HG03108 (cell line): ENCODE measurements around the gene LSM2.
"Not testable (repeated sequence)": the region's sequence is repeated elsewhere in the genome, so short reads cannot be mapped to it uniquely, and the experiment has no call there.

ENCODE experiments used
- ATAC-seq: cut with Tn5 transposase; IDR thresholded peaks from one replicate; pipeline ENCODE4 v1.9.1; 2021; ENCODE audit warnings: moderate library complexity; ENCODE audit not compliant: unreplicated experiment

The LSM2 gene

DNA sequence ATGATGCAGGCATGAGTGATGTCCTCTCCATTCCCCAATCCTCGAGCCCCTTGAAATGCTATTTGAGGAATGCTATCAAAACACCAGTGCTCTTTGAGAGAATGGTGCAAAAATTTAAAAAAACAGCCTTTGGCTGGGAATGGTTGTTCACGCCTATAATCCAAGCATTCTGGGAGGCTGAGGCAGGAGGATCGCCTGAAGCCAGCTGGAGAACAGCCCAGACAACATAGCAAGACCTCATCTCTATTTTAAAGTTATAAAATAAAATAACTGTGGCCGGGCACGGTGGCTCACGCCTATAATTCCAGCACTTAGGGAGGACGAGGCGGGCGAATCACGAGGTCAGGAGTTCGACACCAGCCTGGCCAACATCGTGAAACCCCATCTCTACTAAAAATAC, 7.0 kb downstream of the LSM2 start:
- no peak for ATAC-seq

DNA sequence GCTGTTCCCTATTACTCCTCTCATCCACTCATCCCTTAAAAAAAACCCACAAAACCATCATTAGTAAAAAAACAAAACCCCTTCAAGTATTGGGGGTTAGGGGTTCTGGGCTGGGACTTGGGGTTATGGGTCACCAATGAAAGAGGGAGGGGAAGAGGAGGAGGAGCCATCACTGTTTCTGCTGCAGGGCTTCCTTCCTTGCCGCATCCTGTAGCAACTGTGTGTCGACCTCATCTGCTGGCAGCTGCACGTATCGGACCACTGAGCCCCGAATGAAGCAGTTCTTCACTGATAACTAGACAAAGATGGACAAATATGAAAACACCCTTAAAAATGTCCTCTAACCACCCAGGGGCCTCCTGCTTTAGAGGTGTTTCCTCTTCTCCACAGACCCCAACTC, 9.2 kb downstream of the LSM2 start:
- ATAC-seq = no peak

DNA sequence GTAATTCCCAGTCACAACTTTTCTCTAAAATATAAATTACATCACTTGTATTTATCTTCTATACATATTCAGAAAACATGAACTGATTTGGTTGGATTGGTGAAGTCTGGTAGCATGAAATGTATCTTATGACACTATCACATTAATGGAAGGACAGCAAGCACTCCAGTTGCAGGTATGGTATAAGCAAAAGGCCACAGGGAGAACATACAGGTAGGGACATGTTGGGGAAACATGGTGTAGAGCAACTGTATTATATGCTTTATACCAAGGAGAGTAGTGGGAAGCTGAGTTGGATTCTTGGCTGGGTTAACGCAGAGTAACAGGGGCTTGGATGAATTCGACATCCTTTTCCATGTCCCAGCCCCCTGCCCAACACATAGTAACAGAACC, 9.8 kb downstream of the LSM2 start:
- ATAC-seq = no peak

DNA sequence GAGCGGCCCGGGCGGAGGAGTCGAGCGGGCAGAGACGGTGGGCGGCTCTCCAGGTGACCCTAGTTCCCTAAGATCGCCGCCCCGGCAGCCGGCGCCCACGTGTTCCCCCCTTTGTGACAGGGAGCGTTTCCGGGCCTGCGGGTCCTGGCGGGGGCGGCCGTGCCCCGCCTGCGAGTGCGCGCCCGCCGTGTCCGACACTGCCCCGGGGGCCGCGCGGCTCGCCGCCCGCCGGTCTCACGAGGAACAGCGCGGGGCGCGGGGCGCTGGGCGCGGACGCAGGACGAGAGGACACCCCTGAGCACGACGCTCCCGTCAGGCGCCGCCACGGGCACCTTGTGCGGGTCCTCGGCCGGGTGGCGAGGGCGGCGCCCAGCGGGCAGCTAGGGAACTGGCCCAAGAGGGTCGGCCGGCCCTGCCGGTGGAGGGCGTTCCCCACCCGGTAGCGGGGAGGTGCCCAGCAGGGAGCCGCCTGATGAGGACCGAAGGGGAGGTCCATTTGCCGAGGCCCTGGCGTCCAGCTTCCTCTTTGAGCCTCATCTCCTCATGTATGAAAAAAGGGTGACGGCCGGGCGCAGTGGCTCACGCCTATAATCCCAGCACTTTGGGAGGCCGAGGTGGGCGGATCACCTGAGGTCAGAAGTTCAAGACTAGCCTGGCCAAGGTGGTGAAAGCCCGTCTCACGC, 11.0 kb downstream of the LSM2 start, which contains the start of gene VARS1:
TSS of gene VARS1 (minus strand) at position 137 of the 683 bp plus-strand sequence. CDS start 535 bp downstream, outside the sequence.
- ATAC-seq = peak; percentile 87

DNA sequence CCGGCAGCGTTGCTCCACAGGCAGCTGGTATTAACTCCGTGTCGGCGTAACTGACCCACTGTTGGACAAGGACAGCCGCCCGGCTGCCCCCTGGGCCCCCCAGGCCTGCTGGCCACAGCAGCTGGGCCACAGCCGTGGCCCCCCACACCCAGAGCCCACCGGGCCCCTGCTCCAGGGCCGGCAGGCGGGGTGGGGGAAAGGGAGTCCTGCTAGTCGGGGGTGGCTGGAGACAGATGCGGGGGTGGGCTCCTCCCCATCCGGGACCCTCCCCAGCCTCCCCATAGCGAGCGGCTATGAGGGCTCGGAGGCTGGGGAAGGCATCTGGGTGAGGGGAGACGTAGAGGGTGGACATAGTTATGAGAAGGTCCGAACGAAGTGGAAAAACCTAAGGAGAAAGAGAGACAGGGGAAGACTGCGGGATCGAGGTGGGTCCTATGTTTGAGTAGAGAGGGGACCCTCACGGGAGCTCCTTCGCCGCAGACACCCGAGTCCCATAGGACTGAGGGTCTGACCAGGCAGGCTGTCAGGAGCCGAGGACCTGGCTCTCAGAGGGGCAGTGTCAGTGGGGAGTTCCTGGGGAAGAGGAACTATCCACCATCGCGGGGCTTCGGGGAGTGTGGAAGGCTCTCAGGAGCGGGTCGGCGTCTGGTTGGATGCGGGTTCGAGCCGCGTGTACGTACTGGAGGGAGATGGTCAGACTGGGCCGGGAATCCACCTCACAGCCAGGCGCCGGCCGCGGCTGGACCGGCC, 11.7 kb downstream of the LSM2 start:
- no peak for ATAC-seq

DNA sequence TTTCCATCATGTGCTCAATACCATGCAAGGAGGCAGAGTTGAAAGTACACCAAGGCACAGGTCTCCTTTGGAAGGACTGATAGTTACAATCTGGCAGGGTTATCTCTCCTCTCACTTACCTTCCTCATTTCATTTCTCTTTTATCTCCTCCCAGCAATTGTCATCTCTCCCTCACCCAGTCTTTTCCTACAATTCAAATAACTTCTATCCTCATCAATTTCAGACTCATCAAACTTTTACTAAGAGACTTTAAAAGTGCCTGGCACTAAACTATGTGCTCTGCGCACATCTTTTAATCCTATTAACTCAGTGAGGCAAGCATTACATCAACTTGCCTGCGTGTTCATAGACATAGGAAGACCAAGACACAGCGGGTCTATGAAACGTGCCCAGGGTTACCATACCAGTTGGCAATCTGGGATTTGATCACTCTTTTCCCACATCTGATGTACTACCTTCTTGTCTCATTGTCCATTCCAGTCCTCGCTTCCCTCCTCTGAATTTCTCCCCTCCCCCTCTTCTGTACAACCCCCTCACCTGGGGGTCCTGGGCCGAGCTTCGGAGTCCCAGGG, 12.4 kb downstream of the LSM2 start:
- ATAC-seq = no peak

DNA sequence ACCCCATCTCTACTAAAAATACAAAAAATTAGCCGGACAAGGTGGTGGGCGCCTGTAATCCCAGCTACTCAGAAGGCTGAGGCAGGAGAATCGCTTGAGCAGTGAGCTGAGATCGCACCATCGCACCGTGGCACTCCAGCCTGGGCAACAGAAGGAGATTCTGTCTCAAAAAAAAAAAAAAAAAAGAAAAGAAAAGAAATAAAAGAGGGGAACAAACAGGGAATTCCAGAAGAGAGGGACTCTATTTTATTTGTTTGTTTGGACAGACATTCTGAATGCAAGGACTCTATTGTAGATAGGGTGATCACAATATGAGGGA, 12.9 kb downstream of the LSM2 start:
- not testable (repeated sequence) for ATAC-seq

DNA sequence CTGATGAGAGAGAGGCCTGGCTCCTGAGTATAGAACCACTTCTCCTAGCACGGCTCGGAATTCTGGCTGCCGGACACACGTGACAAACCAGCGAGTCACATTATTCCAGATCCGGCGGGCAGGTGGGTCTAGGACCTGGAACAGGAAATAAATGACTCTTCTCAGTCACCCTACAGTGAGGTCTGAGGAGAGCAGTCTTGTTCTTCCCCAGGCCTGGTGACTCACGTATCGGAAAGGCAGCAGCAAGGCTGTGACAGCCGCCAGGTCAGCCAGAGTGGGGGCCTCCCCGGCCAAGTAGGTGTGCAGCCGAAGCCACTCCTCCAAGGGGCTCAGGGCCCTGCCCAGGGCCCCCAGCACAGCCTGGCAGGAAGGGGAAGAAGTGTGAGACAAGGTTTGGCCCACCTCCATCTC, 14.0 kb downstream of the LSM2 start:
- no peak for ATAC-seq

DNA sequence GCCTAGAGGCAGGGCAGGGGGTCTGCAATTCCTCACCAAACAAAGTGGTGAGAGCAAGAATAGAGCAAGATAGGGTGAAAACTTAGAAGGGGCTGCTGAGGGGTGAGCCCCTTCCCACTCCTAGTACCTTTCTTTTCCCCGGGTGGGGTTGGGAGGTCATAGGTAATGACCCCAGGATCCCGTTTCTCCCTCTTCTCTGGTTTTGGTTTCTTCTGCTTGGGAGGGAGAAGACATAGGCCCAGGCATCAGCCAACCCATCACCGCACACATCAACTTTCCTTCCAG, 14.7 kb downstream of the LSM2 start:
- ATAC-seq = no peak

DNA sequence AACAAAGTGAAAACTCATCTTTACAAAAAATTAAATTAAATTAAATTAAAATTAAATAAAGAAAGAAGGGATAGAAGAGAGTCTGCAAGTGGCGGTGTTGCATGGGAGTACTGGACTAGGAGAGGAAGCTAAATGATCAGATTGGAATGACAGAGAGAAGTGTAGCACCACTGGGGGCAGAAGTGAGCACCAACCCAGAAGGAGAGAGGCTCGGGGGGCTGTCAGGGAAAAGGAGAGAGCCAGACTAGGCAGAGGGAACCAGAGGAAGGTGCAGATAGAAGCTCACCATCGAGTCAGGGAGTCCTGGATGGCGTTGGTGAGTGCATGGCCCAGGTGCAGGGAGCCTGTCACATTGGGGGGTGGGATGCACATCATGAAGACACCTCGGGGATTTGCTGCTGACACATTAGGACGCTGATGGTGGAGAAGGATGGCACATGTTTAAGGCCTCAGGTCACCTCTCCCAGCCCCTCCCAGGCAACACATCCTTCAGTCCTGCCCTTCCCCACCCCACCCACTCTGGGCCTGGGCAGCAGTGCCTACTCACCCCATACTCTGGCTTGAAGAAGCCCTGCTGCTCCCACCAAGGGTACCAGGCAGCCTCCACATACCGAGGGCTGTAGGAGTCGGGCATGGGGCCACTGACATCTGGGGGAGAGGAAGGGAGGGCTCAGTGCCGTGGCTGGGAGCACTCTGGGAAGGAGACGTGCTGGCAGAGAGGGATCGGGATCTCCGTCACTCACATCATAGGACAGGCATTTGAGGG, 15.3 kb downstream of the LSM2 start:
- ATAC-seq = no peak

DNA sequence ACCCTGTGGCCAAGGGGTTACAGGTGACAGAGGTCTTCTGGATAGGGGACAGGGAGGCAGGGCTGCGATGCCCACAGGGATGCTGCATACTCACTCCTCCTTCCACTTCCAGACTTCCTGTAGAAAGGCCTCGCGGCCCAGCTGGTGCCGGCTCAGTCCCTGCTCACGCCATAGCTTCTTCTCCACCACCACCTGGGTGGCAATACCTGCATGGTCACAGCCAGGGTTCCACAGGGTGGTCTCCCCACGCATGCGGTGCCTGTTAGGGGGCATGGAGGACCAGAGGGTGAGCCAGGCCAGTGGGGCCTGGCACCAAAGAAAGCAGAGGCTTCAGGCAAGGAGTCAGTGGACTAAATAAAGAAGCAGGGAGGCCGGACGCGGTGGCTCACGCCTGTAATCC, 21.3 kb downstream of the LSM2 start:
- ATAC-seq = no peak

DNA sequence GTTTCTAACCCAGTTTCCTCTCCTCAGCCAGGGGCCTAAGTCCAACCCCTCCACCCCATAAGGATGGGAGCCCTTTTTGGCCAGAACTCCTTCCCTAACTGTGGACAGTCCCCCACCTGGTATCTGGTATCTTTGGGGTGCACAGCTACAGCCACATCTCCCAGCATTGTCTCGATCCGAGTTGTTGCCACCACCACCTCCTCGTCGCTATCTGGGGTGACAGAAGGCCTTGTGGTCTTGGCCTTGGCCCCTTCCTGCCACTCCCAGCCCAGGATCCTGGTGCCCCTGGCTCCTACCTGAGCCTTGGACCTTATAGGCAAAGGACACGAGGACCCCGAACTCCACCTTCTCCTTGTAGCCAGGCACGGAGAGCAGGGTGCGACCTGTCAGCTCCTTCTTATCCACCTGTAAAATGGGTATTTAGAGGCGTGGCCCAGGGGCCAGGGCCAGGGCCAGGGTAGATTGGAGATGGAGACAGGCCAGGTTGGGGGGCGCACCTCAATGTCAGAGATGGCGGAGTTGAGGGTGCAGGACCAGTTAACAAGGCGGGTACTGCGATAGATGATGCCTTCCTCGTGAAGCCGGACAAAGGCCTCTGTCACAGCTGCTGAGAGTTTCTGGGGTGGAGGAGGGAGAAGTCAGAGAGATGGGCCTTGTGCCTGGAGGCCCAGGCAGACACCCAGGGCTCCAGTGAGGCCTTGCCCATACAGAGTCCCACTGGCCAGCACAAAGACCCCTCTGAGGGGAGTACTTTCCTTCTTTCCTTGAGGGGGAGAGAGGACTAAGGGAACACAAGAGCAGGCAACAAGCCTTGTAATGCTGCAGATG, 22.5 kb downstream of the LSM2 start:
- no peak for ATAC-seq

DNA sequence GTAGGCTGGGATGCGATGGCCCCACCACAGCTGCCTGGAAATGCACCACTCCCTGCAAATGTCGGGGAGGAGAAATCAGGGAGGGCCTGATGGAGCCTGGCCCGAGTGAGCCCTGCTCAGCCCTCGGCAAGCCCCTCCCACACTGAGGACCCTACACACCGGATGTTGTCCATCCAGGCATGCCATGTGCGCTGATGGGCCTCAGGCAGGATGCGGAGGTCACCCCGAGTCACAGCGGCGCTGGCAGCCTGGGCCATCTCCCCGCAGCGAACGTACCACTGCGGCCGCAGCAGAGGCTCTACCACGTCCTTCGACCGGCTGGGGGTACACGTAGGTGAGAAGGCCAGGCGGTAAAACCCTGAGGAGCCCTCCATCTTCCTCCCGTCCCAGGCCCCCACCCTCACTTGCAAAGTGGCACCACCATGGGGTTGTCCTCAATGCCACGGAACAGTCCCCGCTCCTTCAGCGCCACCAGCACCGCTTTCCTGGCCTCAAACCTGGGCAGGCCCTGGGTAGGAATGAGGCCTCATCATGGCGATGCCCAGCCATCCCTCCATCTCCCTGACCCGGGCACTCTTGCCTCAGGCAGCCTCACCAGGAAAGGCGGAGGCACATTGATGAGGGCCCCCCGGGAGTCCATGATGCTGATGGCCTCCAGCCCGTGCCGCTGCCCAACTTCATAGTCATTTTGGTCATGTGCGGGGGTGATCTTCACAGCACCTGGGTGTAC, 24.5 kb downstream of the LSM2 start:
- no peak for ATAC-seq

DNA sequence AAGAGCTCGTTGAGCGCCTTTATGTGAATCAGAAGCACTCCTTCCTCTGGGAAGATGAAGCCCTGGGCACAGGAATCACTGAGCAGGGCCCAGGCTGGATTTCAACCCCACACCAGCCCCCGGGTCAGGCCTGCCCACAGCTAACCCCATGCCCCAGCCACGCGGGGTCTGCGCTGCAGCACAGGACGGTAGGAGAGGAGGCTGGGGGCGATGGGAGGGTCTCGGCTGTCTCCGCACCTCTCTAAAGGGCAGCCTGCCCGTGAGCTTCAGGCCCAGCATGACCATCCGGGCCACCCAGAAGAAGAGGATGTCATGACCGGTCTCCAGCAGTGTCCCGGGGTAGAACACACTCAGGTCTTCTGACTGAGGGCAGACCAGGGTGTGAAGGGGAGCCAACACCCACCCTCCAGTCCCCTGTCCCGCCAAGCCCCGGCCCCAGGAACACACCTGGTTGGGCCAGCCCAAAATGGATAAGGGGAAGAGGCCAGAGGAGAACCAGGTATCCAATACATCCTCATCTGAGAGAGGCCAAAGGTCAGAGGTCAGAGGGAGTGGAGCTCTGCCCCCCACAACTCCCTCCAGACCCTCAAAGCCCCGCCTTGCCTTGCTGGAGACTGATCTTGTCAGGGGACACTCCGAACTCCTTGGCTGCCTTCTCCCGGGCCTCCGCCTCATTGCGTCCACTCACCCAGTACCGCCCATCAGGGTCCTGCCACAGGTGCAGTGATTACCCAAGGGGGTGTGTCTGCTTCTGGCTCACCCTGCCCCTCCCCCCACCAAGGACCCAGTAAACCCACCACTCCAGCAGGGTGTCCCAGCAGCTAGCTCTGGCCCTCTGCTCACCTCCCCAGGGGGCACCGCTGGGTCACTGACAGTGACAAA, 25.3 kb downstream of the LSM2 start:
- no peak for ATAC-seq

DNA sequence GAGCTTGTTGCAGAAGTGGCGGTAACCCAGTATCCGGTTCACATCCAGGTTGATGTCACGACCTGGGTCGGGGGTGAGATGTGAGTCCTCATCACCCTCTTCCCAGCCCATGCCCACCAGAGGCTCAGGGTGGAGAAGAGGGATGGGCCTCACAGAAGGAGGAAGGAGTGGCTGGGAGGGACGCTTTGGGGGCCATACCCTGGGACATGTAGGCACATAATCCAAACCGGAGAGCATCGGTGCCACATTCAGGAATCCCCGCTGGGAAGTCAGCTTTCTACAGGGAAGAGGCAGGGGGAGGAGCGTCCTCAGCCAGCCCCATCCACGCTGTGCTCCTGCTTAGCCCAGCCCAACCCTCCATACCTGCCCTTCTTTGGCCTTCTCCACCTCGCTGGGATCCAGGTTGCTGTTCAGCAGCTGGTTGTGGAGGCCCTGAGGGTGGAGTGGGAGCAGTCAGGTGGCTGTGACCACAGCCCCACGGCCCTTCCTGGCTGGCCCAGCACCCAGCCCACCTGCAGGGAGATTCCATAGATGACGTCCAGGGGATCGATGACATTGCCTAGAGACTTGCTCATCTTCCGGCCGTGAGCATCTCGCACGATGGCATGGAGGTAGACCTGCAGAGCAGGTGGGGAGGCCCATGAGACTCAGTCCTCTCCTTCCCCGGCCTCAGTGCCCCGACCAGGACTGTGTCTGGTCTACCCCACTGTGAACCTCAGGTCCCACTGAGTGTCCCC, 26.1 kb downstream of the LSM2 start:
- no peak for ATAC-seq

DNA sequence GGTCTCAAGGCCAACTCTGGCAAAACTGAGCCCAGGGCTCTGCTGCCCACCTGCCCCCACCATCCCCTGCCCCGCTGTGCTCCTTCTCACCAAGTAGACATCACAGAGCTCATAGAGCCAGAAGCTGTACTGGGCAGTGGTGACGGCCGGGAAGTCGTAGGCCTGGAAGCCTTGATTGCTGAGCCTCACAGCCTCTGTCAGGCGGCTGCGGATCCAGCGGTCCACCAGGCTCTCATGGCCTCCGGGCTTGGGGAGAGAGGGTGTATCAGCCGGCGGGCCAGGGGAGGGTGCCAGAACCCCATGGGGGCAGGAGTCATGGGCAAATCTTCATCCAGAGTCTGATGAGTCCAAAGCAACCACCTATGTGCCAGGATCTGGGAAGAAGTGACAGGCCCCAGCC, 26.9 kb downstream of the LSM2 start:
- ATAC-seq = no peak

DNA sequence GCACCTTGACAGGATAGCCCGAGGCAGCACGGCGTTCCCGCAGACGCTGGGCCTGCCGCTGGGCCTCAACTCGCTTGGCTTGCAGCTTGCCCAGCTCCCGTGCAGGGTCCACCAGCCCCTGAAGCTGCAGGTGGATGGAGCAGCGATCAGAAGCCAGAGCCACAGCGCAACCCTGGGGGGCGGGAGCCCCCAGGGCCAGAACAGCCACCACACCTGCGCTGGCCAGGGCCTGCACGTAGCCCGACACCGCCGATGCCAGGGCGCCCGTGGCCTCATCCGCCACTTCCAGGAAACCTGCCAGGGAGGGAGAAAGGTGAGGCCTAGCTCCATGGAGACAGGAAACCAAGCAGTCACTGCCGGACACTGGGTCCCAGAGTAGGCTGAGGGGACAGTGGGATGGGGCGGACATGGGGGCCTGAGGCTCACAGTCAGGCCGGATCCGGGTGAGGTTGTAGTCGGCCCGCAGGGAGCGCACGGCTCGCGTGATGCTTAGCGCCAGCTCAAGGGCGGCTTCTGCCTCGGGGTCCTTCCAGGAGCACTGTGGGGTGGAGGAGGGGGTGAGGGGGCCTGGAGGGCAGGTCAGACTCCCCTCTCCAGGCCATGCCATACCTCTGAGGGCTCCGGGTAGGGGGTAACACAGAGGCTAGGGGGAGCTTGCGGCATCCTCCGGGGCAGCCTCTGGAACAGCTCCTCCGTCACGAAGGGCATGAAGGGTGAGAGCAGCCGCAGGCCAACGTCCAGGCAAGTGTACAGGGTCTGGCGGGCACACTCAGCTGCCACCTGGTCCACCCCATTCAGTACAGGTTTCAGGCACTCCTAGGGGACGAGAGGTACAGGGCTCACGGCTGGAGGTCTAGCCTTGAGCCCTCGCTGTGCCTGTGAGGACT, 27.5 kb downstream of the LSM2 start:
- ATAC-seq = no peak

DNA sequence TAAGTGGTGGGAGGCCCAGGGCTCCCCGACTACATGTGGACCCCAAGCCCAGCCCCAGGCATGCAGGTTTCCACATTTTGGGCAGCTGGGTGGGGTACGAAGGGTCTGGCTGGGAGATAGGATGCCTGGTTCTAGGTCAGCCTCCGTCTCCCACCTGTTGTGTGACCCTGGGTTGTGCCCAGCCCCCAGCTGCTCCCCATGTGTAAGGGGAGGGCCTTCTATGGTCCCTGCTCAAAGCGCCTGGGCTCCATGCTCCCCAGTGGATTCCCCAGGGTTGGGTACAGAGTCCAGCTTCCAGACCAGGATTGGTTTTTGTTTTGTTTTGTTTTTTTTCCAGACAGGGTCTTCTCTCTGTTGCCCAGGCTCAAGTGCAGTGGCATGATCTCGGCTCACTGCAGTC, 28.6 kb downstream of the LSM2 start:
- ATAC-seq = no peak
